COLO829 (cell line): ENCODE measurements around the gene COTL1.
"Not testable (repeated sequence)": the region's sequence is repeated elsewhere in the genome, so short reads cannot be mapped to it uniquely, and the experiment has no call there.

Experiments used
- DNase-seq: peaks from one replicate; pipeline ENCODE4 v3.0.0; 2012; ENCODE audit warnings: low spot score

Gene COTL1

GRCh38 chr16:84569382-84569987, 48.4 kb downstream of the COTL1 start:
- no peak for DNase-seq

GRCh38 chr16:84568066-84568465, 49.8 kb downstream of the COTL1 start:
- DNase-seq: no peak

GRCh38 chr16:84567286-84567962, 50.5 kb downstream of the COTL1 start:
- DNase-seq: no peak

GRCh38 chr16:84566545-84567257, 51.2 kb downstream of the COTL1 start:
- no peak for DNase-seq

GRCh38 chr16:84565669-84566495, 52.0 kb downstream of the COTL1 start:
- DNase-seq: no peak

- no peak for DNase-seq
Observed at GRCh38 chr16:84563786-84564420, 54.0 kb downstream of the COTL1 start.

- no peak for DNase-seq
Observed at GRCh38 chr16:84563064-84563715, 54.7 kb downstream of the COTL1 start.

GRCh38 chr16:84562174-84562815, 55.6 kb downstream of the COTL1 start:
- DNase-seq: no peak

GRCh38 chr16:84561291-84561690, 56.6 kb downstream of the COTL1 start:
- DNase-seq: no peak

GRCh38 chr16:84560269-84560668, 57.6 kb downstream of the COTL1 start:
- DNase-seq: no peak

GRCh38 chr16:84559311-84559932, 58.5 kb downstream of the COTL1 start:
- no peak for DNase-seq

GRCh38 chr16:84558850-84559249, 59.0 kb downstream of the COTL1 start:
- DNase-seq: not testable (repeated sequence)

- DNase-seq: no peak
Observed at GRCh38 chr16:84557504-84557903, 60.4 kb downstream of the COTL1 start.

- no peak for DNase-seq
Observed at GRCh38 chr16:84557059-84557458, 60.8 kb downstream of the COTL1 start.

- no peak for DNase-seq
Observed at GRCh38 chr16:84555418-84556196, 62.3 kb downstream of the COTL1 start.

- DNase-seq: no peak
Observed at GRCh38 chr16:84554627-84555328, 63.1 kb downstream of the COTL1 start.

GRCh38 chr16:84553873-84554399, 63.9 kb downstream of the COTL1 start:
- DNase-seq: no peak

- no peak for DNase-seq
Observed at GRCh38 chr16:84552135-84552534, 65.7 kb downstream of the COTL1 start.

- no peak for DNase-seq
Observed at GRCh38 chr16:84550096-84550495, 67.8 kb downstream of the COTL1 start.
